Activated T-helper 1 cell treated with anti-CD3 and anti-CD28 coated beads, Interleukin-2, amount 50 U/mL, for 16 hours (primary cell): Measurements from ENCODE around the gene PLA2G4B.

Experiments used
- DNase-seq, 2 donors: peaks; one replicate each; pipeline ENCODE4 v3.0.0-alpha.2; 2020; ENCODE audit warnings: low read depth in 1 of 2, low spot score in 1 of 2

PLA2G4B gene

GRCh38 chr15:41809121-41809520, 29.5 kb upstream of the PLA2G4B start:
- no peak for DNase-seq

- no peak for DNase-seq
These were observed 29.0 kb upstream of the PLA2G4B start for GRCh38 chr15:41809526-41810220.

- DNase-seq, result no peak
These were observed 27.8 kb upstream of the PLA2G4B start for GRCh38 chr15:41810651-41811431.

GRCh38 chr15:41811432-41812195, 27.0 kb upstream of the PLA2G4B start:
- DNase-seq, result peak; percentile 48

GRCh38 chr15:41812820-41813375, 25.7 kb upstream of the PLA2G4B start:
- DNase-seq, result no peak

GRCh38 chr15:41813426-41813825, 25.2 kb upstream of the PLA2G4B start:
- DNase-seq, result no peak

GRCh38 chr15:41814534-41814933, 24.1 kb upstream of the PLA2G4B start:
- DNase-seq, result no peak

- DNase-seq, result no peak
These were observed 21.9 kb upstream of the PLA2G4B start for GRCh38 chr15:41816788-41817187.

- DNase-seq, result no peak
These were observed 21.3 kb upstream of the PLA2G4B start for GRCh38 chr15:41817327-41817726.

GRCh38 chr15:41817781-41818180, 20.9 kb upstream of the PLA2G4B start:
- DNase-seq, result no peak

GRCh38 chr15:41819455-41820050, 19.1 kb upstream of the PLA2G4B start:
- DNase-seq, result no peak

GRCh38 chr15:41820791-41821423, 17.7 kb upstream of the PLA2G4B start:
- no peak for DNase-seq

- DNase-seq, result no peak
These were observed 16.8 kb upstream of the PLA2G4B start for GRCh38 chr15:41821831-41822230.

GRCh38 chr15:41822471-41822870, 16.2 kb upstream of the PLA2G4B start:
- no peak for DNase-seq

GRCh38 chr15:41822957-41823356, 15.7 kb upstream of the PLA2G4B start:
- no peak for DNase-seq

- DNase-seq, result no peak
These were observed 15.1 kb upstream of the PLA2G4B start for GRCh38 chr15:41823502-41823901.

- no peak for DNase-seq
These were observed 14.4 kb upstream of the PLA2G4B start for GRCh38 chr15:41824062-41824745.

GRCh38 chr15:41825145-41825544, 13.5 kb upstream of the PLA2G4B start:
- no peak for DNase-seq

- no peak for DNase-seq
These were observed 12.8 kb upstream of the PLA2G4B start for GRCh38 chr15:41825572-41826535.
